Lower lobe of right lung (tissue), 2 donors: ENCODE data around the gene ZNF385B. TPM values are rescaled to one million over a fixed set of nuclear protein-coding genes. Genes with fewer than 3 reads are reported as not detected.

Source experiments
- ATAC-seq, 2 donors: fragments of 200-7000 bp; cut with Tn5 transposase; one replicate each; pipeline ENCODE4 v1.9.1; 2020 to 2022; ENCODE audit warnings: mild to moderate bottlenecking in 2 of 2, moderate library complexity in 2 of 2
- DNase-seq: peaks from one replicate; pipeline ENCODE4 v3.0.0-alpha.2; 2020
- H3K27ac ChIP-seq: fragments of 200-600 bp; one replicate; pipeline ENCODE4 v1.8.0; 2022
- H3K27me3 ChIP-seq: fragments of 200-600 bp; one replicate; pipeline ENCODE4 v1.8.0; 2022; ENCODE audit warnings: low read depth
- H3K36me3 ChIP-seq: fragments of 200-600 bp; one replicate; pipeline ENCODE4 v1.8.0; 2022; ENCODE audit warnings: mild to moderate bottlenecking
- H3K4me1 ChIP-seq: fragments of 200-600 bp; one replicate; pipeline ENCODE4 v1.8.0; 2022
- H3K4me3 ChIP-seq: fragments of 200-600 bp; one replicate; pipeline ENCODE4 v1.8.0; 2022; ENCODE audit warnings: mild to moderate bottlenecking
- H3K9me3 ChIP-seq: fragments of 200-600 bp; one replicate; pipeline ENCODE4 v1.8.0; 2022
- intact Hi-C: fragments of 100-400 bp; cut with DNase I; formaldehyde crosslinking; loops from one replicate; pipeline ENCODE4 v1.11.0; 2022
- total RNA-seq: library from RNA; stranded (reverse); fragmentation: NEBNext Ultra II Directional; extraction: Animal tissue kit (Norgen Biotek cat#: 25700); gene quantifications from one replicate; pipeline ENCODE4 v1.2.1, GENCODE V29; 2021
- TF ChIP-seq, protein P1 (sequence below): fragments of 200-600 bp; IDR thresholded peaks from one replicate; pipeline ENCODE4 v1.8.0; 2022; ENCODE audit warnings: antibody characterized with exemption, mild to moderate bottlenecking
- donor health status: DM: no; HTN: yes; CAD: no; lungs with severe emphysema.

The ZNF385B gene
- total RNA-seq, 1 donor from 2014 or later, result 63.2 TPM

GRCh38 chr2:179539124-179539511 is 322.3 kb downstream of the ZNF385B start:
- TF ChIP-seq, protein P1, sequence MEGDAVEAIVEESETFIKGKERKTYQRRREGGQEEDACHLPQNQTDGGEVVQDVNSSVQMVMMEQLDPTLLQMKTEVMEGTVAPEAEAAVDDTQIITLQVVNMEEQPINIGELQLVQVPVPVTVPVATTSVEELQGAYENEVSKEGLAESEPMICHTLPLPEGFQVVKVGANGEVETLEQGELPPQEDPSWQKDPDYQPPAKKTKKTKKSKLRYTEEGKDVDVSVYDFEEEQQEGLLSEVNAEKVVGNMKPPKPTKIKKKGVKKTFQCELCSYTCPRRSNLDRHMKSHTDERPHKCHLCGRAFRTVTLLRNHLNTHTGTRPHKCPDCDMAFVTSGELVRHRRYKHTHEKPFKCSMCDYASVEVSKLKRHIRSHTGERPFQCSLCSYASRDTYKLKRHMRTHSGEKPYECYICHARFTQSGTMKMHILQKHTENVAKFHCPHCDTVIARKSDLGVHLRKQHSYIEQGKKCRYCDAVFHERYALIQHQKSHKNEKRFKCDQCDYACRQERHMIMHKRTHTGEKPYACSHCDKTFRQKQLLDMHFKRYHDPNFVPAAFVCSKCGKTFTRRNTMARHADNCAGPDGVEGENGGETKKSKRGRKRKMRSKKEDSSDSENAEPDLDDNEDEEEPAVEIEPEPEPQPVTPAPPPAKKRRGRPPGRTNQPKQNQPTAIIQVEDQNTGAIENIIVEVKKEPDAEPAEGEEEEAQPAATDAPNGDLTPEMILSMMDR, result no peak
- Histone ChIP-seq H3K27ac (no peak overlapping the region), H3K4me1 (no peaks in the 10 kb centered on the region), H3K9me3 (peaks cover 7% of the 10 kb centered on the region), H3K27me3 (no peaks in the 10 kb centered on the region), H3K4me3 (no peak overlapping the region), H3K36me3 (no peaks in the 10 kb centered on the region)
- no peak for ATAC-seq
- intact Hi-C loops, result no loop called here
- no peak for DNase-seq

DNA sequence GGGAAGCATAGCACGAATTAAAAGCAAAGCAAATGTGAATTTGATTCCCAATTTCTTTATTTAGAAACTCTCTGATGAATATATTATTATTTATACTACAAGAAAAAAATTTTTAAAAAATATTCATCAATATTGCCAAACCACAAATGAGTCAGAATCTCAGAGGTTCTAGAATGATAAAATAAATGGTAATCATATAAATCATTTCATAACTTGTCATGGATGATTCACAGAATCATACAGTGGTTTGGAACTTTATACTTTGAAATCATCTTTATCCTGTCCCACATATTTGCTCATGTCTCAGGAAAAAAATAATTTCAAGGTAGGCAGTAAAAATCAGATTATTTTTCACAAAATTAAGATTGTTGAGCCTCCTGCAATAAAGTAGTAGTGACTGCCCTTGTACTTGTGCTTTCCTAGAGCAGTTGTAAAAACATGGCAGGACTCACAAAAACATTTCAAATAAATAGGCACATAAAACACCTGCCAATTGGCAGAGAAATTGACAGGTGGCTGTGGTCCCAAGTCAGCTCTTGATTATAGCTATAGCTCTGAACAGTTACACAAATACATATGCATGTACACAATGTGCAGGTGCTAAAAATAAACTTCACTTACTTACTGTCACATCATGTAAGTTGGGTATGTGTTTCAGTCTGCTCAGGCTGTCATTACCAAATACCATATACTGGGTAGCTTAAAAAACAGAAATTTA is 322.8 kb downstream of the ZNF385B start:
- peaks cover 7% of the 10 kb centered on the region for H3K9me3 ChIP-seq

GRCh38 chr2:179536185-179536584 is 325.2 kb downstream of the ZNF385B start:
- no peak for DNase-seq
- TF ChIP-seq, protein P1, result no peak
- no peak for ATAC-seq
- no peaks in the 10 kb centered on the region for H3K36me3 ChIP-seq
- peaks cover 7% of the 10 kb centered on the region for H3K9me3 ChIP-seq
- no peaks in the 10 kb centered on the region for H3K27me3 ChIP-seq
- H3K4me1 ChIP-seq, result no peaks in the 10 kb centered on the region
- intact Hi-C loops, result no loop called here
- no peak overlapping the region for H3K4me3 ChIP-seq
- H3K27ac ChIP-seq, result no peak overlapping the region

More for the DNA sequence above, 322.8 kb downstream of the ZNF385B start:
- Histone ChIP-seq H3K4me1 (no peaks in the 10 kb centered on the region), H3K4me3 (no peak overlapping the region), H3K36me3 (no peaks in the 10 kb centered on the region), H3K27ac (no peak overlapping the region), H3K27me3 (no peaks in the 10 kb centered on the region)
- ATAC-seq (no peak), DNase-seq (no peak)
- TF ChIP-seq, protein P1, result no peak
- intact Hi-C loops, result no loop called here

DNA sequence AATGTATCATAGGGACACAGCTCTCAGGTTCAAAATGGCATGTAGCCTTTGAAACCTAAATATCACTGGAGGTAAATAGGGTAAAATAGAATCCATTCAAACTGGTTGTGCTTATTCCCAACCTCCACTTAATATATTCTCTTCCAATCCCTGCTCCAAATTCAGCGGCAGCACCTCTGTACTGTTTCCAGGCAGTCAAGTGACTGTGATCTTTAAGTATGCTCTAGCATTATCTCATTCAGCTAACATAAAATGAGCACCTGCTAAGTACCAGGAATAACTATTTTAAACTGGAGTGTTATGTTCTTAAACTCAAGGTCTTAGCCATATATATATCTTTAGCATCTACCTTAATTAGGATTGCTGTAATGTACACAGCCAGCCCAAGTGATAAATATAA is 327.5 kb downstream of the ZNF385B start:
- TF ChIP-seq, protein P1, result no peak
- Histone ChIP-seq H3K27me3 (no peaks in the 10 kb centered on the region), H3K4me1 (no peaks in the 10 kb centered on the region), H3K4me3 (no peak overlapping the region), H3K27ac (no peak overlapping the region), H3K36me3 (no peaks in the 10 kb centered on the region), H3K9me3 (peaks cover under 1% of the 10 kb centered on the region)
- no peak for ATAC-seq
- DNase-seq, result no peak
- intact Hi-C loops, result no loop called here

DNA sequence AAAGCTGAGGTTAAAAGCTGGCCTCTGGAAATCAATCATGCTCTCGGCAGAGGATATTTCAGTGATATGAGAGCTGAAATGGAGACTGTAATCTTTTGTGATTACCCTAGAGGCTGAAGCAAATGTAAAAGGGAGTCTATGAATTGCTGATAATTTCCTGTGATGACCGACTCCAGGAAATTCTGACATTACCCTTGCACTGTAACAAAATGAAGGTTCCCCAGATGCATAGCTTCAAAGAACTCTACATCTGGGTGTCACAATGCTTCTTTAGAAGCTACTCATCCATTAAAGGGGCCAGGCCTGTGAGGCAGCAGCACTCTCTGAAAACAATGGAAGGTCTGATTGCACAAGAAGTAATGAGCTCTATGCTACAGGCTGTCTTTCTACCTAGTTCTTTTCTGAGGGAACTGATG is 328.5 kb downstream of the ZNF385B start:
- Histone ChIP-seq H3K4me3 (no peak overlapping the region), H3K36me3 (no peaks in the 10 kb centered on the region), H3K9me3 (no peaks in the 10 kb centered on the region), H3K27me3 (no peaks in the 10 kb centered on the region), H3K27ac (no peak overlapping the region), H3K4me1 (no peaks in the 10 kb centered on the region)
- intact Hi-C loops, result no loop called here
- no peak for DNase-seq
- TF ChIP-seq, protein P1, result no peak
- ATAC-seq, result no peak
